Measurements from ENCODE around the gene USP32. TPM values are rescaled to one million over a fixed set of nuclear protein-coding genes. Genes with fewer than 3 reads are reported as not detected.

Gene USP32
- total and polyA plus RNA-seq, 2 of the 8 experiments (the other 6 are each of a cell fraction or from before 2014, with no cell fraction given): 29.6 to 112 TPM

- no peak for TF ChIP-seq CHD7 (IDR thresholded peaks at IDR 0.05; ENCODE audit: insufficient replicate concordance, low read length)
- TF ChIP-seq BACH1 (IDR thresholded peaks at IDR 0.05; ENCODE audit: low read length): no peak
- no peak for TF ChIP-seq ATF3 (IDR thresholded peaks at IDR 0.05; ENCODE audit: insufficient read depth, low read depth, low read length)
- TF ChIP-seq SRF (IDR thresholded peaks at IDR 0.05; ENCODE audit: low read depth, low read length): no peak
- TF ChIP-seq CREB1 (IDR thresholded peaks at IDR 0.05): no peak
- no peak for TF ChIP-seq SIN3A (conservative IDR thresholded peaks at IDR 0.05 in 1 of 2, IDR thresholded peaks at IDR 0.05 in 1 of 2; ENCODE audit: low read depth in 1 of 2, low read length in 2 of 2)
- TF ChIP-seq SP1 (IDR thresholded peaks at IDR 0.05; ENCODE audit: low read depth, low read length): no peak
- TF ChIP-seq EZH2 (IDR thresholded peaks at IDR 0.05; ENCODE audit: low read depth, low read length, severe bottlenecking): no peak
These were observed 377 bp downstream of the USP32 start (continued) for GRCh38 chr17:60391471-60392041.
